NT2/D1 (cell line): Measurements from ENCODE around the gene AFDN.

Source experiments
- SUZ12 ChIP-seq: IDR thresholded peaks from 2 replicates; pipeline ENCODE4 v1.6.1; 2011; ENCODE audit not compliant: insufficient read length, insufficient read depth; ENCODE audit errors: extremely low read depth
- YY1 ChIP-seq: IDR thresholded peaks from 2 replicates; pipeline ENCODE4 v1.6.1; 2011; ENCODE audit not compliant: insufficient read length, insufficient read depth
- ZNF274 ChIP-seq: IDR thresholded peaks from 2 replicates; pipeline ENCODE4 v1.6.1; 2011; ENCODE audit warnings: mild to moderate bottlenecking, low read depth, low read length

- TF ChIP-seq YY1 (no peak), ZNF274 (no peak), SUZ12 (no peak)
These were observed 101.4 kb downstream of the AFDN start for GRCh38 chr6:167928111-167928510.
